Camera-type eye (tissue), 1 donor: ENCODE measurements around the gene FOXN4. TPM values are rescaled to one million over a fixed set of nuclear protein-coding genes. Genes with fewer than 3 reads are reported as not detected.

ENCODE experiments used
- total RNA-seq: library from RNA; depleted of rRNA; stranded (reverse); fragments of >200 nt; gene quantifications from one replicate; pipeline ENCODE4 v1.2.3, GENCODE V29; 2014

Gene FOXN4, protein sequence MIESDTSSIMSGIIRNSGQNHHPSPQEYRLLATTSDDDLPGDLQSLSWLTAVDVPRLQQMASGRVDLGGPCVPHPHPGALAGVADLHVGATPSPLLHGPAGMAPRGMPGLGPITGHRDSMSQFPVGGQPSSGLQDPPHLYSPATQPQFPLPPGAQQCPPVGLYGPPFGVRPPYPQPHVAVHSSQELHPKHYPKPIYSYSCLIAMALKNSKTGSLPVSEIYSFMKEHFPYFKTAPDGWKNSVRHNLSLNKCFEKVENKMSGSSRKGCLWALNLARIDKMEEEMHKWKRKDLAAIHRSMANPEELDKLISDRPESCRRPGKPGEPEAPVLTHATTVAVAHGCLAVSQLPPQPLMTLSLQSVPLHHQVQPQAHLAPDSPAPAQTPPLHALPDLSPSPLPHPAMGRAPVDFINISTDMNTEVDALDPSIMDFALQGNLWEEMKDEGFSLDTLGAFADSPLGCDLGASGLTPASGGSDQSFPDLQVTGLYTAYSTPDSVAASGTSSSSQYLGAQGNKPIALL
- total RNA-seq = 3.4 TPM

GRCh38 chr12:109308534-109309380, at the start of gene FOXN4:
FOXN4 (minus strand) TSS chr12:109309284; CDS start chr12:109308321, 963 bp downstream.

DNA sequence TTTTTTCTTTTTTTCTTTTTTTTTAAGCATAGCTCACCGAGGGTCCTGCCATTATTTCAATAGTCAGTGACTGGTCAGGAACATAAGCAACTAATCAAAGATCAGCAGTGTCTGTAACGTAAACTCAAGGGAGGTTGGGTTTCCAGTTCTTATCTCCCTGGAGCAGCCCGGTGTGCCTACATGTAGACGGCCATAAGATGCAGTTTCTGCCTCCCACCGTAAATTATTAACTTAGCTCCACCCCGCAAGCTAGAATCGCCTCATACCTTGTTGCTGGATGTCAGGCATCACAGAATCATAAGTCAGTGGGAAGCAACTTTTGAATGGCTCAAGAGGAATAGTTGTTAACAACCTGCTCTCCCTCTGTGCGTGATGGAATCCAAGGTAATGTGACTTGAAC, 38.5 kb upstream of the FOXN4 start, which contains the start of gene MYO1H:
Gene MYO1H (plus strand): TSS at position 312 of the 400 bp plus-strand sequence. CDS start 61 bp downstream, at position 373.

Other genes with a start within 250 kb of the FOXN4 start
- 16.9 TPM for gene ALKBH2, start 215.8 kb downstream of the FOXN4 start, total RNA-seq
- 31.3 TPM for gene UNG, start 211.7 kb downstream of the FOXN4 start, total RNA-seq
- gene ACACB, start 192.7 kb downstream of the FOXN4 start, total RNA-seq = 28.3 TPM
- 0.82 TPM for gene MYO1H, start 38.6 kb upstream of the FOXN4 start, total RNA-seq
- 59.8 TPM for gene KCTD10, start 168.0 kb upstream of the FOXN4 start, total RNA-seq
- gene UBE3B, start 168.3 kb upstream of the FOXN4 start, total RNA-seq = 71.2 TPM